Gastroesophageal sphincter (tissue), 3 donors: Measurements from ENCODE around the gene ALK.
A peak's percentile ranks its signal among the peaks of the same experiment; 100 is the strongest.

Experiments
- CTCF ChIP-seq, 4 experiments: fragments of 200-600 bp in 2 of 4; fragments of 450-650 bp in 2 of 4; sonication (generic) in 1 of 4; IDR thresholded peaks; one replicate each; pipeline ENCODE4 v1.5.1; 2017 to 2019; ENCODE audit warnings: antibody characterized with exemption in 4 of 4, mild to moderate bottlenecking in 2 of 4, moderate library complexity in 2 of 4
- POLR2A ChIP-seq, 2 donors: fragments of 450-650 bp; IDR thresholded peaks; one replicate each; pipeline ENCODE4 v1.6.1; 2017; ENCODE audit warnings: antibody characterized with exemption in 2 of 2, mild to moderate bottlenecking in 2 of 2, moderate library complexity in 1 of 2

- peak; percentile 67 to 86 (median 76) for TF ChIP-seq CTCF (IDR thresholded peaks at IDR 0.05)
- TF ChIP-seq POLR2A (IDR thresholded peaks at IDR 0.05): no peak
Measured at GRCh38 chr2:29841386-29842004, 79.9 kb downstream of the ALK start.
